LNCaP clone FGC (cell line): Measurements from ENCODE around the gene CRACR2A.

Source experiments
- DNase-seq: peaks from one replicate; pipeline ENCODE4 v3.0.0-alpha.2; 2011; ENCODE audit warnings: low read depth
- H3K4me3 ChIP-seq: 2 replicates; pipeline ENCODE4 v1.5.1; 2011; ENCODE audit warnings: mild to moderate bottlenecking, low read depth, low read length, control low read depth
- CTCF ChIP-seq: IDR thresholded peaks from 2 replicates; pipeline ENCODE4 v1.5.1; 2012; ENCODE audit warnings: mild to moderate bottlenecking; ENCODE audit not compliant: control insufficient read depth, insufficient read depth; ENCODE audit errors: extremely low read depth

Gene CRACR2A

GRCh38 chr12:3568695-3569094, 184.2 kb downstream of the CRACR2A start:
- H3K4me3 ChIP-seq, result no peak overlapping the region
- DNase-seq, result no peak
- TF ChIP-seq CTCF, result no peak

- no peak for TF ChIP-seq CTCF
Measured at GRCh38 chr12:3565985-3566384, 186.9 kb downstream of the CRACR2A start.

More at GRCh38 chr12:3565985-3566384, 186.9 kb downstream of the CRACR2A start:
- no peak for DNase-seq
- no peak overlapping the region for H3K4me3 ChIP-seq
